ENCODE measurements around the gene CORO1A.
A peak's percentile ranks its signal among the peaks of the same experiment; 100 is the strongest.
"Not testable (repeated sequence)": the region's sequence is repeated elsewhere in the genome, so short reads cannot be mapped to it uniquely, and the experiment has no call there.

Gene CORO1A

GRCh38 chr16:30173054-30173453, 10.3 kb upstream of the CORO1A start:
- DNase-seq: no peak

DNA sequence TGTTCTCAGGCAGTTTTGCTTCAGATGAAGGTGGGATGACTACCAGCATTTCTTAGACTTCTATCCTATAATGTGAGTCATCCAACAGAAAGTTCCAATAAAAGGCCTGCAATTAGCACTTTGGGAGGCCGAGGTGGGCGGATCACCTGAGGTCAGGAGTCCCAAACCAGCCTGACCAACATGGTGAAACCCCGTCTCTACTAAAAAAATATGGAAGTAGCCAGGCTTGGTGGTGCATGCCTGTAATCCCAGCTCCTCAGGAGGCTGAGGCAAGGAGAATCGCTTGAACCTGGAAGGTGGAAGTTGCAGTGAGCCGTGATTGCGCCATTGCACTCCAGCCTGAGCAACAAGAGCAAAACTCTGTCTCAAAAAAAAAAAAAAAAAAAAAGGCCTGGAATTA, 6.5 kb upstream of the CORO1A start:
- not testable (repeated sequence) for DNase-seq

DNA sequence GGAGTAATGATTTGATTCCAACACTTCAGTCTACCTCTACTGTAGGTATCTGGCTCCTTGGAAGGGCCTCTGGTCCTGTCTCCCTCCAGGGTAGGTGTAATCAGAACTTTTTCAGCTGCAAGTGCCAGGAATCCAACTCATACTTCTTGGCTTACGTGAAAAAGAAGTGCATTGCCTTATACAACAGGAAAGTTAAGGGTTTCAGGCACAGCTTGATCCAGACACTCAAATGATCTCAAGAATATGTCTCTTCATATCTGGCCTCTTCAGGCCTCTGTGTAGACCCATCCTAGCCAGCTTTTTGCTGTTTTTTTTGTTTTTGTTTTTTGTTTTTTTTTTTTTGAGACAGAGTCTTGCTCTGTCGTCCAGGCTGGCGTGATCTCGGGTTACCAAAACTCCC, 4.2 kb upstream of the CORO1A start:
- DNase-seq: no peak

- no peak for DNase-seq
Measured at GRCh38 chr16:30179931-30180330, 3.5 kb upstream of the CORO1A start.

- no peak for DNase-seq
Measured at GRCh38 chr16:30180741-30181140, 2.7 kb upstream of the CORO1A start.

DNA sequence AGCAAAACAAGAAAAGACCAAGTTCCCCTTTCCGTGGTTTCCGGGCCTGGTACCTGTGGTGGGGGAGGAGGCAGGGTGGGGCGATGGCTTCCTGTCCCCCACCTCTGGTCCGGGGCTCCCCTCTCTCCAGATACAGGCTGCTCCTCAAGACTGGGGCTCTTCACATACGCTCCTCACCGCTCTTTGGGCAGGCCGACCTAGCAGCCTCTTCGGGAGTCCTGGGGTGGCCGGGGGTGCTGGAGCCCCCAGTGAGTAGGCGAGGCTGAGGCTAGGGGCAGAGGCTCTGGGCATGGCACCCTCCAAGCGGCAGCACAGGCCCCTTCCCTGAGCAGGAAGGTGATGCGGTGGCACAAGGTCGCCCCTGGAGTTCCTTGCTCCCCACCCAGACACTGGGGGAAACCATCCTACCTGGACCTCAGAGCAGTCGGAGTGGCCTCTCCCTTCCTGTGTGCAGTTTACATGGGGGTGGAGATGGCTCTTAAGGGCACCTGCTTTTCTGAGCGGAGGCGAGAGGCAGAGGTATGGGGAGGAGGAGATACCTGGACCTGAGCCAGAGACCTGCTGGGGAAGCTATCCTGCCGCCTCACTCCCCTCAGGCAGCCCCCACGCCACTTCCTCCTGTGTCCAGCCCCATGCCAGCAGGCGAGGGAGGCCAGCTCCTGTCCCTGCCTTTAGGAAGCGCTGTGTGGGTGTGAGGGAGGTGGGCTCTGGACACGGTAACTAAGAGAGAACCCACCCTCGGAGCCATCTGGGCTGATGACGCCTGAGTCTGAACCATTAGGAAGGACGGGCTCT, 891 bp downstream of the CORO1A start:
- DNase-seq: peak; percentile 88

DNA sequence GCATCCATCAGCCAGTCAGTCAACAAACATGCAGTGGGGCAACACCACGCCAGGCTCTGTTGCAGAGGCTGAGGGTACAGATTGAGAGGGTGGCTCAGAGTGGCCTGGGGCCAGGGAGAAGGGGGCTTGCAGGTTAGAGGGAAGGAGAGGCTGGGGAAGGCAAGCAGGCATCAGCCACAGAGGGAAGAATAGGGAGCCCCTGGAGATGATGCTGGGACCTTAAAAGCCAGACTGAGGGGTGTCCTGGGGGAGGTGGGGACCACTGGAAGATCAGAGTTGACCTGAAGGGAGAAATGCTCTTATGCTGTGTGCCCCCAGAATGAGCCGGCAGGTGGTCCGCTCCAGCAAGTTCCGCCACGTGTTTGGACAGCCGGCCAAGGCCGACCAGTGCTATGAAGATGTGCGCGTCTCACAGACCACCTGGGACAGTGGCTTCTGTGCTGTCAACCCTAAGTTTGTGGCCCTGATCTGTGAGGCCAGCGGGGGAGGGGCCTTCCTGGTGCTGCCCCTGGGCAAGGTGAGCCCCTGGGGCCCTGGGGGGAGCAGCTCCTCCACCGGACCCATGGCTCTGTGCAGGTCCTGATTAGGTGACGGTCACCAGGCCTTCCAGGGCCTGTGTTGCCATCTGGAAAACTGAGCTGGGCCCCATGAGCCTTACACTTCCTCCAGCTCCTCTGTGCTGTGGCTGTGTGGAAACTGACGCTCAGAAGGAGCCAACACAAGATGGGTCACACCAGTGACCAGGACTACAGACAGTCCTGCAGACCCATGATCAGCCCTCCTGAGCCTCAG, 1.7 kb downstream of the CORO1A start:
- peak; percentile 19 for DNase-seq

DNA sequence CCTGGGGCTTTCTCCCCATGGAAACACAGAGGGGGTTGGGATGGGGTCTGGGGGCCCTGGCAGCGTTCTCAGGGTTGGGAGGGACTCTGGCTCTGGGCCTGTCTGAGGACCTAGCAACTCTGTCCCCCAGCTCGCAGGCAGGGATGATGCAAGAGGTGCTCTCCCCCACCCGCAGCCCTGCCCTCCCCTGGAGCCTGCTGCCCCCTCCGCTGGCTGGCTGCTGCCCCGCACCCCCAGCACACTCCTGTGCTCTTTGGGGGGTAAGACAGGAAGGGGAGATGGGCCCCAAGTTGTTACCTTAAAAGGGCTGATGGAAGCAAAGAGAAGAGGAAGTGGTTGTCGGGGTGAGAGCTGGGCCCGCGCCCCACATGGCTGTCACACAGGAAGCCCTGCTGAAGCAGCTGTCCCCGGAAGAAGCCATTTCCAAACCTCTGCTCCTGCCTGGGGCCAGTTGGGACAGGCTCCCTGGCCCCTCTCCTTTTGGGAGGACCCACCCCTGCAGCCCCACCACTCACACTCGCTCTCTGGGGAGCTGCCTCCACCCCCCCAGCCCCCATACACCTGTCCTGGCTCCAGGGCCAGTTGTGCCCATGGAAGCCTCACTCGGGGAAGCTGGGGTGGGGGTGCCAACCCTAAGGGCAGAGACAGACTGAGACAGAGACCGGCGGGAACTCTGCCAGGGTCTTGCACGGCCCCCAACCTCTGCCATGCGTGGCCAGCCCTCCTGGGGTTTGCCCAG, 2.5 kb downstream of the CORO1A start:
- DNase-seq: peak; percentile 92

DNA sequence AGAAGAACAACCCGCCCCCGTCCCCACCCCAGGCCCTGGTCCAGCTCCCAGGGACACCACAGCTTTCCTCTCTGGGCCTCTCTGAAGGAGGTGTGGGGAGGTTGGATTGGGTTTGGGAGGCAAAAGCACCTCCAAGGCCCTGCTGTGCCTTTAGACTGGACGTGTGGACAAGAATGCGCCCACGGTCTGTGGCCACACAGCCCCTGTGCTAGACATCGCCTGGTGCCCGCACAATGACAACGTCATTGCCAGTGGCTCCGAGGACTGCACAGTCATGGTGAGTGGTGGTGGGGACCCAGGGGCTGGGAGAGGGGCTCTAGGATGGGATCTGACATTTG, 3.0 kb downstream of the CORO1A start:
- no peak for DNase-seq

DNA sequence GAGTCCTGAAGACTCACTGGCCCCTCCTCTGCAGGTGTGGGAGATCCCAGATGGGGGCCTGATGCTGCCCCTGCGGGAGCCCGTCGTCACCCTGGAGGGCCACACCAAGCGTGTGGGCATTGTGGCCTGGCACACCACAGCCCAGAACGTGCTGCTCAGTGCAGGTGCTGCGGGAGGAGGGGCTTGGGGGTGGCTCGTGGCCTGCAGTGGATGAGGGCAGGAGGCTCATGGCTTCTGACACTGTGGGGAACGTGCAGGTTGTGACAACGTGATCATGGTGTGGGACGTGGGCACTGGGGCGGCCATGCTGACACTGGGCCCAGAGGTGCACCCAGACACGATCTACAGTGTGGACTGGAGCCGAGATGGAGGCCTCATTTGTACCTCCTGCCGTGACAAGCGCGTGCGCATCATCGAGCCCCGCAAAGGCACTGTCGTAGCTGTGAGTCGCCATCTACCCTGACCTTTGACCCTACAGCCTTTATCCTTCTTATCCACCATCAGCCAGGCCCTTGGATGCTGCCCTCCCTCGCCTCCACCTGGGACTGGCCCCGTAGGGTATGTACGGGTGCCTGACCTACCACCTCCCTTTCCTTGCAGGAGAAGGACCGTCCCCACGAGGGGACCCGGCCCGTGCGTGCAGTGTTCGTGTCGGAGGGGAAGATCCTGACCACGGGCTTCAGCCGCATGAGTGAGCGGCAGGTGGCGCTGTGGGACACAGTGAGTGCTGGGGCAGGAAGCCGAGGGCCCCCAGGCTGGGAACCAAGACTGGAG, 3.6 kb downstream of the CORO1A start:
- peak; percentile 81 for DNase-seq

GRCh38 chr16:30187556-30187865, 4.1 kb downstream of the CORO1A start:
- no peak for DNase-seq

GRCh38 chr16:30187971-30188561, 4.7 kb downstream of the CORO1A start:
- DNase-seq: no peak

DNA sequence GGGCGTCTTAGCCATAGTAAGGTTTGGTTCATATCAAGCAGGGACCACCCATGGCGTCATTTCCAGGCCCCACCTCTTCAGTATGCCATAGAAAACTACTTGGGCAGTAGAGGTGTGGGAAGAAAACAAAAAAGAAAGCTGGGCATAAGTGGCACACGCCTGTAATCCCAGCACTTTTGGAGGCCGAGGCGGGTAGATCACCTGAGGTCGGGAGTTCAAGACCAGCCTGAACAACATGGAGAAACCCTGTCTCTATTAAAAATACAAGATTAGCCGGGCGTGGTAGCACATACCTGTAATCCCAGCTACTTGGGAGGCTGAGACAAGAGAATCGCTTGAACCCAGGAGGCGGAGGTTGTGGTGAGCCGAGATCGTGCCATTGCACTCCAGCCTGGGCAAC, 7.8 kb downstream of the CORO1A start:
- DNase-seq: not testable (repeated sequence)

DNA sequence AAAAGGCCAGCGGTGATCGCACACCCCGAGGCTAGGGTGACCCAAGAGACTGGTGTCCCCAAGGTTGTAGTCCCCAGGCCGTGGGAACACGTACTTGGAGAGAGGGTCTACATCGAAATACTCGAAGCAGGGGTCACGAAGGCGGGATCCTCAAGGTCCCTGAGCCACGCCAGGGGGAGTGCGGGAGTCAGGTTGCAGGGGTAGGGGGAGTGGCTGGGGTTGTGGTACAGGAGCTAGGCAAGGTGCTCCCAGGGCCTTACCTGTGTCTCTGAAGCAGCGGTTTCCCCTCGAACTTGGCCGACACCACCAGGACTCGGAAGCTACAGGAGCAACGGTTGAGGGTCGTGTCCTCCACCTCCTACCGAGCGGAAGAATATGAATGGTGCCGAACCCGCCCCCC, 9.7 kb downstream of the CORO1A start:
- not testable (repeated sequence) for DNase-seq

DNA sequence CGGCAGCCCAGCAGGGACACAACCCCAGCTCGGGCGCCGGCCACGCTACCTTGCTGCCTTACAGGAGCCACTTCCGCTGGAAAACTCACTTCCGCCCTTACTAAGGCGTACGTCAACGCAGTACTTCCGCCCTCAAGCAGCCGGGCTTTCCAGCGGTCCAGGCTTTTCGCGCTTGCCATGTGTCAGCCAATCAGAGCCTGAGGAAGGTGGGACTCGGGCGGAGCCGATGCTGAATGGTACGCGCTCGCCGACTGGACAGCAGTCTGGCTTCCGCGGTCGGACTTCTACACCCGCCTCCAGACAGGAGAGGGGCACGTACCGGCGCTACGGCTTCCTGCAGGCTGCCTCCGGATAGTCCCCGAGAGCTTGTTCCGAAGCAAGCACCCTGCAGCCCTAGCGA, 10.2 kb downstream of the CORO1A start, which contains the start of the genes BOLA2B and SLX1A:
Gene BOLA2B (minus strand): TSS at position 52 of the 400 bp plus-strand sequence. CDS start 71 bp downstream, outside the sequence.
Gene SLX1A (plus strand): TSS at position 261 of the 400 bp plus-strand sequence. CDS start 210 bp downstream, outside the sequence.
- DNase-seq: not testable (repeated sequence)

DNA sequence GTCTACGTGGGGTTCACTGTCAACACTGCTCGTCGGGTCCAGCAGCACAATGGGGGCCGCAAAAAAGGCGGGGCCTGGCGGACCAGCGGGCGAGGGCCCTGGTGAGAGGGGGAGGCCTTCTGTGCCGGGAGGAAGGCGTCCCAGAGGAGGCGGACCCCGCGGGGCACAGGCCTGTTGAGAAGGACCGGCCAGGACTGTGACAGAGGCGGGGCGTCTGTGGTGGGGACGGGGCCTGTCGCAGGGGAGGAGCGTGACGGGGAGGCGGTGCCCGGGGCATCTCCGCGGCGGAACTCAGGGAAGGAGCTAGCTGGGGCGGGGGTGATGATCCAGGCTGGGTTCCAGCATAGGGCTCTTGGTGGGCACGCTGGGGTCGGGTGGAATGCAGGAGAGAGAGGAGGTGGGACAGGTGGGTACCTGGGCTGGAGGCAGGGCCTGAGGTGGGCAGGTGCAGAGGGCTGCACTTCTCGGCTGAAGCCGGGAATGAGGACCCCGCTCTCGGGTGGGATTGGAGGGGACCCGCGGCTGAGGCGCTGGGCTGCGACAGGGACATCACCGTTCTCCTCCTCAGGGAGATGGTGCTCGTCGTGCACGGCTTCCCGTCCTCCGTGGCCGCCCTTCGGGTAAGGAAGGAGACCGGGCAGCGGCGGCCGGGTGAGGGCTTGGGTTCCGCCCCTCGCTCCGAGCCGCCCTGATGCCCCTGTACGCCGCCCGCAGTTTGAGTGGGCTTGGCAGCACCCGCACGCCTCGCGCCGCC, 10.9 kb downstream of the CORO1A start:
- DNase-seq: not testable (repeated sequence)

- DNase-seq: not testable (repeated sequence)
Measured at GRCh38 chr16:30197001-30197400, 13.6 kb downstream of the CORO1A start.

- DNase-seq: not testable (repeated sequence)
Measured at GRCh38 chr16:30199049-30199448, 15.6 kb downstream of the CORO1A start, which contains the start of gene SULT1A3. TSS of gene SULT1A3 (plus strand) at chr16:30199255. CDS start at chr16:30200729, 1,474 bp downstream.

DNA sequence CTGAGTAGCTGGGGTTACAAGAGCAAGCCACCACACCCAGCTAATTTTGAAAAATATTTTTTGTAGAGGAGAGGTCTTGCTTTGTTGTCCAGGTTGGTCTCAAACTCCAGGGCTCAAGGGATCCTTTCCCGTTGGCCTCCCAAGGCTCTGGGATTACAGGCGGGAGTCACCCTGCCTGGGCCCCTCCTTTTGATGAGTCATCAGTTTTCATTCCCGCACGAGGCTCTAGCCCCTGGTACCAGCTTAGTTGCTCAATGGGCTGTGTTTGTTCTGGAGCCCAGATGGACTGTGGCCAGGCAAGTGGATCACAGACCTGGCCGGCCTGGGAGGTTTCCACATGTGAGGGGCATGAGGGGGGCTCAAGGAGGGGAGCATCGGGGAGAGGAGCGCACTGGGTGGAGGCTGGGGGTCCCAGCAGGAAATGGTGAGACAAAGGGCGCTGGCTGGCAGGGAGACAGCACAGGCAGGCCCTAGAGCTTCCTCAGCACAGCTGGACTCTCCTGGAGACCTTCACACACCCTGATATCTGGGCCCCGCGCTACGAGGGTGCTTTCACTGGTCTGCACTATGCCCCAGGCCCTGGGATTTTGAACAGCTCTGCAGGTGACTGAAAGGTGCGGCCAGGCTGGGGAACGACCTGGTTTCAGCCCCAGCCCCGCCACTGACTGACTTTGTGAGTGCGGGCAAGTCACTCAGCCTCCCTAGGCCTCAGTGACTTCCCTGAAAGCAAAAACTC, 16.4 kb downstream of the CORO1A start:
- DNase-seq: not testable (repeated sequence)

DNA sequence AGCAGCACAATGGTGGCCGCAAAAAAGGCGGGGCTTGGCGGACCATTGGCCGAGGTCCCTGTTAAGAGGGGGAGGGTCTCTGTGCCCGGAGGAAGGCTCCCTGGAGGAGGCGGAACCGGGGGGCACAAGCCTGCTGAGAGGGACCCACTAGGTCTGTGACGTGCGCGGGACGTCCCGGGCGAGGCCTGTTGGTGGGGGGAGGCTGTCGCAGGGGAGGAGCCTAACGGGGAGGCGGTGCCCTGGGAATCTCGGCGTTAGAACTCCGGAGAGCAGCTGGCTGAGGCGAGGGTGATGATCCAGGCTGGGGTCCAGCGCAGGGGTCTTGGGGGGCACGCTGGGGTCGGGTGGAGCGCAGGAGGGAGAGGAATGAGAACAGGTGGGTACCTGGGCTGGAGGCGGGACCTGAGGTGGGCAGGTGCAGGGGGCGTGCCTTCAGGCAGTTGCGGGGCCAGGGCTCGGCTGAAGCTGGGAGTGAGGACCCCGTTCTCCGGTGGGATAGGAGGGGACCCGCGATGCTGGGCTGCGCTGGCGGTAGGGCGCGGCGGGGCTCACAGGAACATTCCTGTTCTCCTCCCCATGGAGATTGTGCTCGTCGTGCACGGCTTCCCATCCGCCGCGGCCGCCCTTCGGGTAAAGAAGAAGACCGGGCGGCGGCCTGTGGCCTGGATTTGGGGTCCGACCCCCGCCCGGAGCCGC, 22.3 kb downstream of the CORO1A start:
- DNase-seq: not testable (repeated sequence)

Measured in CD4-positive, alpha-beta T cell treated with Interleukin-4 for 4 hours (primary cell).